ENCODE results near the gene CLRN3. TPM values are rescaled to one million over a fixed set of nuclear protein-coding genes. Genes with fewer than 3 reads are reported as not detected.

The CLRN3 gene
- total and polyA plus RNA-seq, 2 experiments from 2014 or later, result not detected

- no peak overlapping the region for H3K27ac ChIP-seq
Measured at GRCh38 chr10:127882801-127883459, 9.8 kb downstream of the CLRN3 start.

GRCh38 chr10:127882391-127882790 is 10.3 kb downstream of the CLRN3 start:
- Histone ChIP-seq H3K27ac (no peak overlapping the region), H3K9ac (no peak overlapping the region), H3F3A (ENCODE audit: insufficient read depth) (no peaks in the 10 kb centered on the region), H3K4me1 (ENCODE audit: insufficient read depth) (no peaks in the 10 kb centered on the region), H3K4me3 (no peak overlapping the region), H3K27me3 (replicated peaks; ENCODE audit: insufficient read depth) (peaks cover 18% of the 10 kb centered on the region), H3K36me3 (ENCODE audit: low read depth) (no peaks in the 10 kb centered on the region), H2AFZ (no peak overlapping the region), H3K9me3 (ENCODE audit: low read depth) (no peaks in the 10 kb centered on the region), H3K9me2 (ENCODE audit: insufficient read depth) (no peaks in the 10 kb centered on the region), H3K4me2 (ENCODE audit: unreplicated experiment) (no peak overlapping the region), H3K79me2 (ENCODE audit: insufficient read depth) (no peaks in the 10 kb centered on the region), H4K20me1 (ENCODE audit: insufficient read depth) (no peaks in the 10 kb centered on the region)
- 45 to 52% methylated on average over 8 of the region's 8 CpGs for WGBS, 2 experiments (ENCODE audit: low coverage in 1 of 2, low lambda C conversion rate in 2 of 2, missing lambda C conversion rate in 2 of 2)
- no peak for DNase-seq
- TF ChIP-seq EZH2 (IDR thresholded peaks at IDR 0.05; ENCODE audit: insufficient read depth, poor library complexity, severe bottlenecking) (no peak), EZH2phosphoT487 (IDR thresholded peaks at IDR 0.05; ENCODE audit: insufficient read depth, low read depth) (no peak)
- in situ Hi-C loops (cut with MboI), result no loop called here

More at GRCh38 chr10:127882801-127883459, 9.8 kb downstream of the CLRN3 start:
- no peaks in the 10 kb centered on the region for H3K9me3 ChIP-seq (ENCODE audit: low read depth)
- H3K4me1 ChIP-seq (ENCODE audit: insufficient read depth), result no peaks in the 10 kb centered on the region
- no peaks in the 10 kb centered on the region for H3K79me2 ChIP-seq (ENCODE audit: insufficient read depth)
- H3F3A ChIP-seq (ENCODE audit: insufficient read depth), result no peaks in the 10 kb centered on the region
- TF ChIP-seq EZH2phosphoT487 (IDR thresholded peaks at IDR 0.05; ENCODE audit: insufficient read depth, low read depth) (no peak), EZH2 (IDR thresholded peaks at IDR 0.05; ENCODE audit: insufficient read depth, poor library complexity, severe bottlenecking) (no peak)
- H3K9me2 ChIP-seq (ENCODE audit: insufficient read depth), result no peaks in the 10 kb centered on the region
- H4K20me1 ChIP-seq (ENCODE audit: insufficient read depth), result no peaks in the 10 kb centered on the region
- no peak overlapping the region for H3K4me2 ChIP-seq (ENCODE audit: unreplicated experiment)
- H3K36me3 ChIP-seq (ENCODE audit: low read depth), result no peaks in the 10 kb centered on the region
- WGBS, 2 experiments (ENCODE audit: low coverage in 1 of 2, low lambda C conversion rate in 2 of 2, missing lambda C conversion rate in 2 of 2), result 17 to 20% methylated on average over 4 of the region's 4 CpGs
- H3K4me3 ChIP-seq, result no peak overlapping the region
- H3K9ac ChIP-seq, result no peak overlapping the region
- no peak for DNase-seq
- H3K27me3 ChIP-seq (replicated peaks; ENCODE audit: insufficient read depth), result peaks cover 18% of the 10 kb centered on the region
- H2AFZ ChIP-seq, result no peak overlapping the region
- in situ Hi-C loops (cut with MboI), result no loop called here

GRCh38 chr10:127881262-127881661 is 11.5 kb downstream of the CLRN3 start:
- in situ Hi-C loops (cut with MboI), result no loop called here
- no peaks in the 10 kb centered on the region for H3F3A ChIP-seq (ENCODE audit: insufficient read depth)
- no peaks in the 10 kb centered on the region for H3K9me3 ChIP-seq (ENCODE audit: low read depth)
- H4K20me1 ChIP-seq (ENCODE audit: insufficient read depth), result no peaks in the 10 kb centered on the region
- no peak overlapping the region for H3K9ac ChIP-seq
- H3K79me2 ChIP-seq (ENCODE audit: insufficient read depth), result no peaks in the 10 kb centered on the region
- peaks cover 28% of the 10 kb centered on the region for H3K27me3 ChIP-seq (replicated peaks; ENCODE audit: insufficient read depth)
- no peak overlapping the region for H3K27ac ChIP-seq
- H2AFZ ChIP-seq, result no peak overlapping the region
- no peak overlapping the region for H3K4me2 ChIP-seq (ENCODE audit: unreplicated experiment)
- TF ChIP-seq EZH2phosphoT487 (IDR thresholded peaks at IDR 0.05; ENCODE audit: insufficient read depth, low read depth), result no peak
- no peak for TF ChIP-seq EZH2 (IDR thresholded peaks at IDR 0.05; ENCODE audit: insufficient read depth, poor library complexity, severe bottlenecking)
- no peaks in the 10 kb centered on the region for H3K9me2 ChIP-seq (ENCODE audit: insufficient read depth)
- no peaks in the 10 kb centered on the region for H3K4me1 ChIP-seq (ENCODE audit: insufficient read depth)
- no peak for DNase-seq
- no peak overlapping the region for H3K4me3 ChIP-seq
- H3K36me3 ChIP-seq (ENCODE audit: low read depth), result no peaks in the 10 kb centered on the region
- WGBS, 2 experiments (ENCODE audit: low coverage in 1 of 2, low lambda C conversion rate in 2 of 2, missing lambda C conversion rate in 2 of 2), result 52 to 60% methylated on average over 8 of the region's 8 CpGs

- in situ Hi-C loops (cut with MboI), result no loop called here
- no peaks in the 10 kb centered on the region for H3K9me2 ChIP-seq (ENCODE audit: insufficient read depth)
Measured at GRCh38 chr10:127880557-127880956, 12.2 kb downstream of the CLRN3 start.

More at GRCh38 chr10:127880557-127880956, 12.2 kb downstream of the CLRN3 start:
- Histone ChIP-seq H3K27me3 (replicated peaks; ENCODE audit: insufficient read depth) (peaks cover 33% of the 10 kb centered on the region), H4K20me1 (ENCODE audit: insufficient read depth) (no peaks in the 10 kb centered on the region), H3K27ac (no peak overlapping the region), H2AFZ (no peak overlapping the region), H3K4me3 (no peak overlapping the region), H3K9me3 (ENCODE audit: low read depth) (no peaks in the 10 kb centered on the region), H3K9ac (no peak overlapping the region), H3K36me3 (ENCODE audit: low read depth) (no peaks in the 10 kb centered on the region), H3K79me2 (ENCODE audit: insufficient read depth) (no peaks in the 10 kb centered on the region), H3K4me2 (ENCODE audit: unreplicated experiment) (no peak overlapping the region), H3F3A (ENCODE audit: insufficient read depth) (no peaks in the 10 kb centered on the region), H3K4me1 (ENCODE audit: insufficient read depth) (no peaks in the 10 kb centered on the region)
- 12 to 28% methylated on average over 2 of the region's 2 CpGs for WGBS, 2 experiments (ENCODE audit: low coverage in 1 of 2, low lambda C conversion rate in 2 of 2, missing lambda C conversion rate in 2 of 2)
- TF ChIP-seq EZH2phosphoT487 (IDR thresholded peaks at IDR 0.05; ENCODE audit: insufficient read depth, low read depth) (no peak), EZH2 (IDR thresholded peaks at IDR 0.05; ENCODE audit: insufficient read depth, poor library complexity, severe bottlenecking) (no peak)
- DNase-seq, result no peak

Measured in GM23248 (cell line).